ENCODE measurements around the gene KRTAP10-4. TPM values are rescaled to one million over a fixed set of nuclear protein-coding genes. Genes with fewer than 3 reads are reported as not detected.
A peak's percentile ranks its signal among the peaks of the same experiment; 100 is the strongest.
"Not testable (repeated sequence)": the region's sequence is repeated elsewhere in the genome, so short reads cannot be mapped to it uniquely, and the experiment has no call there.

KRTAP10-4 gene
- total and polyA plus RNA-seq, 2 experiments from 2014 or later: not detected

GRCh38 chr21:44557491-44558328, 15.8 kb upstream of the KRTAP10-4 start:
- Mint-ChIP-seq H3K4me1 (peaks cover 17% of the 10 kb centered on the region), H3K4me3 (no peak overlapping the region), H3K27ac (no peak overlapping the region), H3K27me3 (ENCODE audit: insufficient read depth, low read depth, poor library complexity) (peaks cover 5% of the 10 kb centered on the region), H3K36me3 (ENCODE audit: low read depth) (no peaks in the 10 kb centered on the region; the same call in 2 of the 3 replicates), H3K9me3 (no peaks in the 10 kb centered on the region)
- no peak overlapping the region for H3K4me2 ChIP-seq
- 0 out of 2 replicates have a peak, but pooled peaks cover 2% of the 10 kb centered on the region for H3F3A ChIP-seq (replicated peaks; ENCODE audit: low read depth)
- no peaks in the 10 kb centered on the region for H4K20me1 ChIP-seq (replicated peaks; ENCODE audit: insufficient read depth)
- H3K9me2 ChIP-seq (ENCODE audit: insufficient read depth): no peaks in the 10 kb centered on the region
- TF ChIP-seq REST (IDR thresholded peaks at IDR 0.05; ENCODE audit: unreplicated experiment) (no peak), ZNF114 (CRISPR knock-in tag; IDR thresholded peaks at IDR 0.05) (no peak), ETS1 (IDR thresholded peaks at IDR 0.05) (no peak), CREB1 (CRISPR knock-in tag; IDR thresholded peaks at IDR 0.05; ENCODE audit: low read depth) (no peak), EZH2 (IDR thresholded peaks at IDR 0.05; ENCODE audit: low read depth, unreplicated experiment) (no peak), NANOG (IDR thresholded peaks at IDR 0.05; ENCODE audit: borderline replicate concordance) (no peak)
- TF ChIP-seq, protein P1, sequence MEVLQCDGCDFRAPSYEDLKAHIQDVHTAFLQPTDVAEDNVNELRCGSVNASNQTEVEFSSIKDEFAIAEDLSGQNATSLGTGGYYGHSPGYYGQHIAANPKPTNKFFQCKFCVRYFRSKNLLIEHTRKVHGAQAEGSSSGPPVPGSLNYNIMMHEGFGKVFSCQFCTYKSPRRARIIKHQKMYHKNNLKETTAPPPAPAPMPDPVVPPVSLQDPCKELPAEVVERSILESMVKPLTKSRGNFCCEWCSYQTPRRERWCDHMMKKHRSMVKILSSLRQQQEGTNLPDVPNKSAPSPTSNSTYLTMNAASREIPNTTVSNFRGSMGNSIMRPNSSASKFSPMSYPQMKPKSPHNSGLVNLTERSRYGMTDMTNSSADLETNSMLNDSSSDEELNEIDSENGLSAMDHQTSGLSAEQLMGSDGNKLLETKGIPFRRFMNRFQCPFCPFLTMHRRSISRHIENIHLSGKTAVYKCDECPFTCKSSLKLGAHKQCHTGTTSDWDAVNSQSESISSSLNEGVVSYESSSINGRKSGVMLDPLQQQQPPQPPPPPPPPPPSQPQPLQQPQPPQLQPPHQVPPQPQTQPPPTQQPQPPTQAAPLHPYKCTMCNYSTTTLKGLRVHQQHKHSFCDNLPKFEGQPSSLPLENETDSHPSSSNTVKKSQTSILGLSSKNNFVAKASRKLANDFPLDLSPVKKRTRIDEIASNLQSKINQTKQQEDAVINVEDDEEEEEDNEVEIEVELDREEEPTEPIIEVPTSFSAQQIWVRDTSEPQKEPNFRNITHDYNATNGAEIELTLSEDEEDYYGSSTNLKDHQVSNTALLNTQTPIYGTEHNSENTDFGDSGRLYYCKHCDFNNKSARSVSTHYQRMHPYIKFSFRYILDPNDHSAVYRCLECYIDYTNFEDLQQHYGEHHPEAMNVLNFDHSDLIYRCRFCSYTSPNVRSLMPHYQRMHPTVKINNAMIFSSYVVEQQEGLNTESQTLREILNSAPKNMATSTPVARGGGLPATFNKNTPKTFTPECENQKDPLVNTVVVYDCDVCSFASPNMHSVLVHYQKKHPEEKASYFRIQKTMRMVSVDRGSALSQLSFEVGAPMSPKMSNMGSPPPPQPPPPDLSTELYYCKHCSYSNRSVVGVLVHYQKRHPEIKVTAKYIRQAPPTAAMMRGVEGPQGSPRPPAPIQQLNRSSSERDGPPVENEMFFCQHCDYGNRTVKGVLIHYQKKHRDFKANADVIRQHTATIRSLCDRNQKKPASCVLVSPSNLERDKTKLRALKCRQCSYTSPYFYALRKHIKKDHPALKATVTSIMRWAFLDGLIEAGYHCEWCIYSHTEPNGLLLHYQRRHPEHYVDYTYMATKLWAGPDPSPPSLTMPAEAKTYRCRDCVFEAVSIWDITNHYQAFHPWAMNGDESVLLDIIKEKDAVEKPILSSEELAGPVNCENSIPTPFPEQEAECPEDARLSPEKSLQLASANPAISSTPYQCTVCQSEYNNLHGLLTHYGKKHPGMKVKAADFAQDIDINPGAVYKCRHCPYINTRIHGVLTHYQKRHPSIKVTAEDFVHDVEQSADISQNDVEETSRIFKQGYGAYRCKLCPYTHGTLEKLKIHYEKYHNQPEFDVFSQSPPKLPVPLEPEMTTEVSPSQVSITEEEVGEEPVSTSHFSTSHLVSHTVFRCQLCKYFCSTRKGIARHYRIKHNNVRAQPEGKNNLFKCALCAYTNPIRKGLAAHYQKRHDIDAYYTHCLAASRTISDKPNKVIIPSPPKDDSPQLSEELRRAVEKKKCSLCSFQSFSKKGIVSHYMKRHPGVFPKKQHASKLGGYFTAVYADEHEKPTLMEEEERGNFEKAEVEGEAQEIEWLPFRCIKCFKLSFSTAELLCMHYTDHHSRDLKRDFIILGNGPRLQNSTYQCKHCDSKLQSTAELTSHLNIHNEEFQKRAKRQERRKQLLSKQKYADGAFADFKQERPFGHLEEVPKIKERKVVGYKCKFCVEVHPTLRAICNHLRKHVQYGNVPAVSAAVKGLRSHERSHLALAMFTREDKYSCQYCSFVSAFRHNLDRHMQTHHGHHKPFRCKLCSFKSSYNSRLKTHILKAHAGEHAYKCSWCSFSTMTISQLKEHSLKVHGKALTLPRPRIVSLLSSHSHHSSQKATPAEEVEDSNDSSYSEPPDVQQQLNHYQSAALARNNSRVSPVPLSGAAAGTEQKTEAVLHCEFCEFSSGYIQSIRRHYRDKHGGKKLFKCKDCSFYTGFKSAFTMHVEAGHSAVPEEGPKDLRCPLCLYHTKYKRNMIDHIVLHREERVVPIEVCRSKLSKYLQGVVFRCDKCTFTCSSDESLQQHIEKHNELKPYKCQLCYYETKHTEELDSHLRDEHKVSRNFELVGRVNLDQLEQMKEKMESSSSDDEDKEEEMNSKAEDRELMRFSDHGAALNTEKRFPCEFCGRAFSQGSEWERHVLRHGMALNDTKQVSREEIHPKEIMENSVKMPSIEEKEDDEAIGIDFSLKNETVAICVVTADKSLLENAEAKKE (CRISPR knock-in tag; IDR thresholded peaks at IDR 0.05): no peak
- no peak overlapping the region for H3K4me3 ChIP-seq
- H2AFZ ChIP-seq: peak overlapping the region; percentile 63; the same call in 1 of the 2 replicates
- no peaks in the 10 kb centered on the region for H3K79me2 ChIP-seq (replicated peaks; ENCODE audit: insufficient read depth)
- H3K27me3 ChIP-seq (ENCODE audit: insufficient read depth): no peaks in the 10 kb centered on the region
- H3K4me1 ChIP-seq (ENCODE audit: insufficient read depth): 0 out of 2 replicates have a peak, but pooled peaks cover 5% of the 10 kb centered on the region
- ATAC-seq (peak; percentile 69), DNase-seq (ENCODE audit: low spot score) (no peak)
- H3K36me3 ChIP-seq (ENCODE audit: insufficient read depth): no peaks in the 10 kb centered on the region
- no peak overlapping the region for H3K27ac ChIP-seq (ENCODE audit: low read depth)

DNA sequence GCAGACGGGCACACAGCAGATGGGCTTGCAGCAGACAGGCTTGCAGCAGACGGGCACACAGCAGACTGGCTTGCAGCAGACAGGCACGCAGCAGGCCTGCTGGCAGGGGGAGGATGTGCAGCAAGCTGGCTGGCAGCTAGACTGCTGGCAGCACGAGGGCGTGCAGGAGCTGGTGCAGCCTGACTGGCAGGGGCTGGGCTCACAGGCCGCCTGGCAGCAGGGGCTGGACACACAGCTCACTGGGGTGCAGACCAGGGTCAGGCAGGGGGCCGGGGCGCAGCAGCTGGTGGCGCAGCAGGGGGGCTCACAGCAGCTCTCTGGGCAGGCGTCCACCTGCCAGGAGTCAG, 15.2 kb upstream of the KRTAP10-4 start:
- not testable (repeated sequence) for H3K27me3 Mint-ChIP-seq (ENCODE audit: insufficient read depth, low read depth, poor library complexity); H3K27me3 ChIP-seq (ENCODE audit: insufficient read depth); ATAC-seq; H3K79me2 ChIP-seq (replicated peaks; ENCODE audit: insufficient read depth); H3K9me2 ChIP-seq (ENCODE audit: insufficient read depth); H2AFZ ChIP-seq; H3K4me3 ChIP-seq; H3K27ac ChIP-seq (ENCODE audit: low read depth); H3K4me1 ChIP-seq (ENCODE audit: insufficient read depth); H3K4me2 ChIP-seq; H3K4me3 Mint-ChIP-seq; H3K9me3 Mint-ChIP-seq; DNase-seq (ENCODE audit: low spot score); H3F3A ChIP-seq (replicated peaks; ENCODE audit: low read depth); H4K20me1 ChIP-seq (replicated peaks; ENCODE audit: insufficient read depth); H3K36me3 ChIP-seq (ENCODE audit: insufficient read depth); H3K36me3 Mint-ChIP-seq (ENCODE audit: low read depth); H3K27ac Mint-ChIP-seq
- H3K4me1 Mint-ChIP-seq: peaks cover 13% of the 10 kb centered on the region

Data from GM23338 (cell line).